GM19372 (cell line): Measurements from ENCODE around the gene HSPH1.

Source experiments
- ATAC-seq: cut with Tn5 transposase; IDR thresholded peaks from one replicate; pipeline ENCODE4 v1.9.1; 2021; ENCODE audit warnings: mild to moderate bottlenecking, low read depth, moderate library complexity; ENCODE audit not compliant: unreplicated experiment

HSPH1 gene

DNA sequence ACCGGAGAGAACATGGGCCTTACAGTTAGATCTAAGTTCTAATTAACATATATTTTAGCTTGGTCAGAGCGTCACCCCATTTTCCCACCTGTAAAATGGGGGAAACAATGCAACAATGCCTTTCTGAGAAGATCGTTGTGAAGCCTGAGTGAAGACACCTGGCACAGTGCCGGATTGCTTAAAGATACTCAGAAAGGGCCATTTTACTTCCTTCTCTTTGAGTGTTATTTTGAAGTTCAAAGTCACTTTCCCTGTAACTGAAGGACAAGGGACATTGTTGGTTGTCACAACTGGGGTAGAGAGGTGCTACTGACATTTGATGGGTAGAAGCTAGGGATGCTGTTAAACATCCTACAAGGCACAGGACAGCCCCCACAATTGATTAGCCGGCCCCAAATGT is 28.1 kb downstream of the HSPH1 start:
- no peak for ATAC-seq

GRCh38 chr13:31131470-31131961 is 30.2 kb downstream of the HSPH1 start:
- no peak for ATAC-seq

DNA sequence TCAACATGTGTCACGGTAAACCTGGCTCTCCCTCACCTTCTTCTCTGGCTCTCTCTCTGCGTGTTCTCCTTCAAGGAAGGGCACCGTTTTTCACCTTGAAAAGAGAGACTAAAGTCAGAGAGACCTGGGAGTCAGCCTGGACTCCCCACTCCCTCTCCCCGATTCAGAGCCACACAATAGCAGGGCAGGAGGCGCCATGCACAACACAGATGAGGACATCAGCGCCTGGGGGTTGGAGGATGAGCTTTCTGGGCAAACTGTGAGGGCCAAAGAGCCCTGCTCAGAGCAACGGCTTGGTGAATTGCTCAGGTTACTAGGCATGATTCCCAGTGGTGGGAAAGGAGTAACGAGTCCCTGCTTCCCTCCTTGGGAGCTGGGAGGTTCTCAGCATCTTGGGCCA is 32.3 kb downstream of the HSPH1 start:
- no peak for ATAC-seq

DNA sequence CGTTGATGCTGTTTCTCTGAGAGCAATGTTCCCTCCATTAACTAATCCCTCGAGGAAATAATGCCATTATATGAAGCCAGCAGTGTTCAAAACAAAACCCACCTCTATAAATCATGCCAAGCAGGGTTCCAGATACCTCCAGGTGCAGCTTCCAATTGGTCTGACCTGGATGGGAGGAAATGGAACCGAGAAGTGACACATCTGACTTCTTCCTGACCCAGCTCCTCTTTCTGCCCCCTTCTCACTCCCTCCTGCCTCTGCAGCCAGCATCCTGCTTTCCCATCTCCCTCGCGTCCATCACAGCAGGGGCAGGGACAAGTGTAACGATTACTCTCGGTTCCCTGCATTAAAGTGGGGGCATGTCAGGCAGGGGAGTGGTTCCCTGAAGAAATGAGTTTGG is 37.5 kb downstream of the HSPH1 start:
- ATAC-seq = no peak

DNA sequence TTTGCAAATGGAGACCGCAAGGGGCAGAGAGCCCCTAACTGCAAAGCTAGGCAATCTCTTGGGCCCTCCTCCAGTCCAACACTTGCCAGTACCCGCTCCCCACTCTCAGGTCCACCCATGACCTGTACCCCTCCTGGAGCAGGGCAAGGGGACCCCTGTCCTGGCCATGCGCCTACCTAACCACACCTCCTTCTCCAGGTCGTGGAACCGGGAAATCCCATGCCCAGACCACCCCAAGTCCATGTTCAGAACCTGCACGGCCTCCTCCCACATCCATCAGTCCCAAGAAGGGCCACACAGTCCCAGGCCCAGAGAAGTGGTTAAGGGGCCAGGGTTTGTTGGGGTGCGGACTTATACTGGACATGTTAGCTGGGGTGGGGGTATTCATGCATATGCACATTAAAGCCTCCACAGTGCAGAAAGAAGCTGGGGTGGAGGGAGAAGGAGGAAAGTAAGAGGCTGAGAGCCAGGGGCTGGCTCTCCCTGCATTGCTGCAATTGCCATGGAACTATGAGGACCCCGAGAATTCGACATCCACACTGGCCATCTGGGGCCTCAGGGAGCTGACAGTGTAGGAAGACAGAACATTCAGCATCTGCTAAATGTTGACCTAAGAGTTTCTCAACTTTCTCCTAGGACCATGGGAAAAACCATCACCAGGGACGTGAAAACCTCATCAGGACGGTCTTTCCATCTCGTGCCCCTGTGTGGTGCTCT is 39.0 kb downstream of the HSPH1 start:
- no peak for ATAC-seq

GRCh38 chr13:31122143-31122542 is 39.6 kb downstream of the HSPH1 start:
- ATAC-seq = no peak

GRCh38 chr13:31121379-31122140 is 40.1 kb downstream of the HSPH1 start:
- no peak for ATAC-seq

- no peak for ATAC-seq
Observed at GRCh38 chr13:31119966-31120700, 41.6 kb downstream of the HSPH1 start.

GRCh38 chr13:31119526-31119925 is 42.2 kb downstream of the HSPH1 start:
- no peak for ATAC-seq

GRCh38 chr13:31116224-31116623 is 45.5 kb downstream of the HSPH1 start:
- ATAC-seq = no peak

- no peak for ATAC-seq
Observed at GRCh38 chr13:31115616-31116015, 46.1 kb downstream of the HSPH1 start.

- no peak for ATAC-seq
Observed at GRCh38 chr13:31114641-31115040, 47.1 kb downstream of the HSPH1 start.

DNA sequence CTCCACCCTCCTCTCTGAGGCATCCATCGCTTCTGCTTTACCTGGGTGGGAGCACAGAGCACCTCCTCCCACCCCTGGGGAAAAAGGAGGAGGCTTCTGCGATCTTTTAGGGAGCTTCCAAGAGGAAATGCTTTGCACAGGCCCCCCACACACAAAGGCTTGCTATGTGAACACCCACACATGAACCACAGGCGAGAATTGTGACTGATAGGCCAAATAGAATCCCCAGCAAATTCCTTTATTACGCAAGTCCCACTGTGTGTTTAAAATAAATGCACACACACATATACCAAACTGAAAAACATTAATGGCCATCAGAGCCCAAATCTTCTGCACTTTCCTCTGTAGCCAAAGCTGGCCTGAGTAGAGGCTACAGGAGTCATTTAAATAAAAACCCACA is 50.6 kb downstream of the HSPH1 start:
- ATAC-seq = no peak

- no peak for ATAC-seq
Observed at GRCh38 chr13:31110617-31111016, 51.1 kb downstream of the HSPH1 start.

DNA sequence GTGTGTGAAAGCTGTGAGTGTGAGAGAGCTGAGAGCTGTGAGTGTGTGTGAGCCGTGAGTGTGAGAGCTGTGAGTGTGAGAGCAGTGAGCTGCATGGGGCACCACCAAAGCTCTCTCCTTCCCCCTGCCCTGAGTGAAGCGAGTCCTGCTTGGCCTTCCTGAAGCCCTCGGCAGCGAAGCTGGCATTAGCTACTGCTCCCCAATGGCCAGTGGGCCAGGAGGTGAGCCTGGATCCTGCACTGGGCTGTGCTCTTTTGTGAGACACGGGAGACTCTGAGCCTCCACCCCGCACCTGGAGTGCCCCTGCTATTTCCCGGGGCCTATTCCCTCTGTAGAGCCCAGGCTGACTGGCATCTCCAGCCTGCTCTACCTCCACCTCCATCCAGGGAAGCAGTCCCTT is 51.5 kb downstream of the HSPH1 start:
- ATAC-seq = no peak

GRCh38 chr13:31107109-31107508 is 54.6 kb downstream of the HSPH1 start:
- ATAC-seq = no peak

DNA sequence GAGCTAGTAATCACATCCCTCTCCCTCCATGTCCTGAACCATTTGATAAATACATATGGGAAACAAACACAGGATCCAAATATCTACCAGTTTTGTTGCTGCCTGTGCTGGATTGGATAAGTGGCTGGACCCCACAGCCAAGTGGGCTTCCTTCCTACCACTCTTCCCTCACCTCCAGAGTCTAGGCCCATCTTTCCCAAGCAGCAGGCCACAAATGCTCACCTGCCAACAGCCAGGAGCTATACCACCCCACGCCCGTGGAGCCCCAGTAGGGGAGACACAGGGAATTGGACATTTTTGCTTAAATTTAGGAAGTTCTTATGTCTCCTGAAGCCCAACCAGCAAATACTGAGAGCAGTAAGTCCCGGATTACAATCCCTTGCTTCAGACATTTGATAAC is 55.8 kb downstream of the HSPH1 start:
- no peak for ATAC-seq

- no peak for ATAC-seq
Observed at GRCh38 chr13:31105020-31105795, 56.5 kb downstream of the HSPH1 start.

GRCh38 chr13:31102905-31103304 is 58.8 kb downstream of the HSPH1 start:
- no peak for ATAC-seq

GRCh38 chr13:31101472-31102170 is 60.1 kb downstream of the HSPH1 start:
- ATAC-seq = no peak
